Colonic mucosa (tissue), 4 donors: ENCODE results near the gene RNASE7. TPM values are rescaled to one million over a fixed set of nuclear protein-coding genes. Genes with fewer than 3 reads are reported as not detected.

ENCODE experiments used
- DNase-seq: peaks from one replicate; pipeline ENCODE4 v3.0.0-alpha.2; 2020
- H3K27ac ChIP-seq: fragments of 200-600 bp; one replicate; pipeline ENCODE4 v1.8.0; 2021
- H3K27me3 ChIP-seq: fragments of 200-600 bp; one replicate; pipeline ENCODE4 v1.8.0; 2021
- H3K36me3 ChIP-seq: fragments of 200-600 bp; one replicate; pipeline ENCODE4 v1.8.0; 2021
- H3K4me1 ChIP-seq: fragments of 200-600 bp; one replicate; pipeline ENCODE4 v1.8.0; 2021; ENCODE audit warnings: mild to moderate bottlenecking
- H3K4me3 ChIP-seq: fragments of 200-600 bp; one replicate; pipeline ENCODE4 v1.8.0; 2021
- H3K9ac ChIP-seq, 2 donors: one replicate each; pipeline ENCODE4 v1.7.0; 2013; ENCODE audit warnings: control low read depth in 2 of 2, low read depth in 2 of 2, low read length in 2 of 2
- H3K9me3 ChIP-seq: fragments of 200-600 bp; one replicate; pipeline ENCODE4 v1.8.0; 2021
- CTCF ChIP-seq: fragments of 200-600 bp; IDR thresholded peaks from one replicate; pipeline ENCODE4 v1.8.0; 2022; ENCODE audit warnings: antibody characterized with exemption, mild to moderate bottlenecking
- intact Hi-C: fragments of 100-400 bp; cut with DNase I; formaldehyde crosslinking; loops from one replicate; pipeline ENCODE4 v1.14.1; 2022
- total RNA-seq, 2 donors: library from RNA; stranded (reverse); fragmentation: NEBNext Ultra II Directional in 1 of 2; extraction: Animal tissue kit (Norgen Biotek cat#: 25700) in 1 of 2; gene quantifications; one replicate each; pipeline ENCODE4 v1.2.1, GENCODE V29; 2021
- donor health status: healthy.
- donor health status: DM: no; HTN: no; CAD: no.
- donor health status: DM: no; HTN: no; CAD: no.

The RNASE7 gene
- total RNA-seq, 2 donors from 2014 or later, result 0.16 to 0.30 TPM

DNA sequence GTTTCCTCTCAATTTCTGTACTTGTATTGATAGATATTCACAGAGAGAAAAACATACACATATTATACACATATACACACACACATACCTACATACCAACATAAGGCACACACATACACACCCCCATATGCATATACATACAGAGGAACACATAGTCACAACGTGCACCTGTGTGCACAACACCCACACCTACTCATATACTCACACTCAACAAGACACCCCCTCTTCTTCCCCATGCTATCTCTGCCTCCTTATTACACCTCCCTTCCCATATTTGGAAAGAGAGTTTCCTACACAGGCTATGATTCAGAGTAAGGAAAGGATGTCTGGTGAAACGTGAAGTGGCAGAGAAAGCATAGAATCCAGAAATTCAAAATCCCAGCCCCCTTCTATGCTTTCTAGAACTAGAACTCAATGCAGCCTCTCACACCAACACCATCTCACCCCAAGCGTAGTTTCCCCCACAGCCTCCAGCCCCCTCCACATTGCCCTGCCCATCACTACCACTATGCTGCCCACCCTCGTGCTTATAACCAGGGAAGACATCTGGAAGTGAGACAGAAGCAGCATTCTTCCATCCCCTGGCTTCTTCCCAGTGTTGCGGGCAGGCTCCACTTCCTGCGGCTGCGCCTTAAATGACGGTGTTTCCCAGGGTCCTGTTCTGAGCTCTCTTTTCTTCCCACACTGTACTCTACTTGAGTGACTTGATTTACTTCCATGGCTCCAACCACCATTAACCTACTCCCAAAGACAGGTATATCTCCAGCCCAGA is 17.9 kb downstream of the RNASE7 start:
- intact Hi-C loops, result no loop called here
- Histone ChIP-seq H3K27me3 (no peaks in the 10 kb centered on the region), H3K36me3 (no peaks in the 10 kb centered on the region), H3K9ac (peak overlapping the region; percentile 22 to 39), H3K9me3 (no peaks in the 10 kb centered on the region), H3K27ac (peak overlapping the region; percentile 81), H3K4me1 (peaks cover 1% of the 10 kb centered on the region), H3K4me3 (no peak overlapping the region)
- no peak for TF ChIP-seq CTCF
- DNase-seq, result peak; percentile 19

- peak overlapping the region; percentile 81 for H3K27ac ChIP-seq
- H3K36me3 ChIP-seq, result no peaks in the 10 kb centered on the region
- no peaks in the 10 kb centered on the region for H3K27me3 ChIP-seq
- H3K9me3 ChIP-seq, result no peaks in the 10 kb centered on the region
- intact Hi-C loops, result no loop called here
- no peaks in the 10 kb centered on the region for H3K4me1 ChIP-seq
- H3K4me3 ChIP-seq, result no peak overlapping the region
- TF ChIP-seq CTCF, result no peak
- H3K9ac ChIP-seq, result peak overlapping the region in 1 of 2 donors; percentile 22
- DNase-seq, result peak; percentile 70
Observed at GRCh38 chr14:21060614-21061346, 18.6 kb downstream of the RNASE7 start.

DNA sequence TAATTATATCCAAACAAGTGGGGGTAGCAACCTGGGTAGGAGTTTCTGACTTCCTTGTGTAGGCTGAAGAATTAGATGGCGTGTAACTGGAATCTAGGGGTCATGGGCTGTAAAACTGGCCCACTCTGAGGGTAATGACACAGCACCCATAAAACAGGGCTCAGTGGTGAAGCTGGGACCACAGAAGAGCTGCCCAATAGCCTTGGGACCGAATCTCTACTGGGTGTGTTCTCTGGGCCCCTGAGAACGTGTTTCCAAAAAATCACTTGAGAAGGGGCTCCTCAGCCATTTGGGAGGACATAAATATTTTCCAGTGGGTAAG is 19.1 kb downstream of the RNASE7 start:
- peak overlapping the region; percentile 81 for H3K27ac ChIP-seq
- H3K36me3 ChIP-seq, result no peaks in the 10 kb centered on the region
- no peak for DNase-seq
- no peaks in the 10 kb centered on the region for H3K4me1 ChIP-seq
- H3K4me3 ChIP-seq, result no peak overlapping the region
- TF ChIP-seq CTCF, result no peak
- intact Hi-C loops, result no loop called here
- H3K9me3 ChIP-seq, result no peaks in the 10 kb centered on the region
- H3K27me3 ChIP-seq, result no peaks in the 10 kb centered on the region
- H3K9ac ChIP-seq, result peak overlapping the region in 1 of 2 donors; percentile 22

- no peak for TF ChIP-seq CTCF
- Histone ChIP-seq H3K9me3 (no peaks in the 10 kb centered on the region), H3K36me3 (no peaks in the 10 kb centered on the region), H3K27ac (no peak overlapping the region), H3K27me3 (no peaks in the 10 kb centered on the region), H3K4me1 (no peaks in the 10 kb centered on the region), H3K9ac (no peak overlapping the region), H3K4me3 (no peak overlapping the region)
- no peak for DNase-seq
- intact Hi-C loops, result no loop called here
Observed at GRCh38 chr14:21063479-21063878, 21.3 kb downstream of the RNASE7 start.

- TF ChIP-seq CTCF, result no peak
- H3K9me3 ChIP-seq, result no peaks in the 10 kb centered on the region
- no peaks in the 10 kb centered on the region for H3K27me3 ChIP-seq
- H3K4me3 ChIP-seq, result no peak overlapping the region
- peaks cover 7% of the 10 kb centered on the region for H3K4me1 ChIP-seq
- intact Hi-C loops, result loop anchor here (5.0 kb wide), 1 partner anchor 40 kb away; no protein-coding TSS in a partner anchor
- no peak overlapping the region for H3K9ac ChIP-seq
- no peak for DNase-seq
- H3K27ac ChIP-seq, result no peak overlapping the region
- H3K36me3 ChIP-seq, result no peaks in the 10 kb centered on the region
Observed at GRCh38 chr14:21066882-21067502, 24.8 kb downstream of the RNASE7 start.
